PC-9 (cell line): ENCODE data around the gene CALM3. TPM values are rescaled to one million over a fixed set of nuclear protein-coding genes. Genes with fewer than 3 reads are reported as not detected.

Source experiments
- BruUV-seq: library from RNA; stranded (reverse); fragments of 400-500 nt; replicated peaks from 2 replicates; lab custom pipeline; 2021; lab: Mats Ljungman, UMichigan
- CTCF ChIA-PET: fragments of 300-600 bp; sonication (Branson Sonifier 250); formaldehyde crosslinking; loops from one replicate; lab custom pipeline; 2022; ENCODE audit warnings: antibody characterized with exemption; lab: Charles Lee
- POLR2A ChIA-PET: fragments of 300-600 bp; sonication (Branson Sonifier 250); formaldehyde crosslinking; loops from one replicate; lab custom pipeline; 2022; ENCODE audit warnings: antibody characterized with exemption; ENCODE audit not compliant: unreplicated experiment; lab: Charles Lee
- DNase-seq, 2 experiments: peaks; one replicate each; pipeline versions ENCODE4 v3.0.0 to v3.0.0-alpha.2; 2015 to 2022; ENCODE audit warnings: mixed read lengths in 1 of 2
- H2AFZ ChIP-seq: fragments of 200-600 bp; sonication (generic); 2 replicates; pipeline ENCODE4 v1.8.1; 2017; ENCODE audit warnings: antibody characterized with exemption
- H3F3A ChIP-seq: fragments of 200-600 bp; sonication (generic); 2 replicates; pipeline ENCODE4 v1.8.1; 2017; ENCODE audit warnings: antibody characterized with exemption, mild to moderate bottlenecking, low read depth; ENCODE audit not compliant: insufficient read depth
- H3K27ac ChIP-seq: fragments of 200-600 bp; sonication (generic); 2 replicates; pipeline ENCODE4 v1.6.1; 2016; ENCODE audit warnings: mixed run types
- H3K27me3 ChIP-seq: fragments of 200-600 bp; sonication (generic); 2 replicates; pipeline ENCODE4 v1.6.1; 2016; ENCODE audit warnings: low read depth, mixed run types; ENCODE audit not compliant: insufficient read depth
- H3K36me3 ChIP-seq: fragments of 200-600 bp; sonication (generic); 2 replicates; pipeline ENCODE4 v1.6.1; 2016; ENCODE audit warnings: low read depth, mixed run types
- H3K4me1 ChIP-seq: fragments of 200-600 bp; sonication (generic); replicated peaks from 2 replicates; pipeline ENCODE4 v1.6.1; 2016; ENCODE audit warnings: mixed run types; ENCODE audit not compliant: insufficient read depth
- H3K4me2 ChIP-seq: fragments of 200-600 bp; sonication (generic); 2 replicates; pipeline ENCODE4 v1.6.1; 2017; ENCODE audit warnings: mixed run types
- H3K4me3 ChIP-seq: fragments of 200-600 bp; sonication (generic); 2 replicates; pipeline ENCODE4 v1.6.1; 2016; ENCODE audit warnings: mixed run types
- H3K79me2 ChIP-seq: fragments of 200-600 bp; sonication (generic); 2 replicates; pipeline ENCODE4 v1.6.1; 2017; ENCODE audit warnings: low read depth, mixed run types
- H3K9me2 ChIP-seq: fragments of 200-600 bp; sonication (generic); 2 replicates; pipeline ENCODE4 v1.8.1; 2017; ENCODE audit warnings: mild to moderate bottlenecking; ENCODE audit not compliant: insufficient read depth
- H3K9me3 ChIP-seq: fragments of 200-600 bp; sonication (generic); 2 replicates; pipeline ENCODE4 v1.8.1; 2016; ENCODE audit warnings: low read depth; ENCODE audit not compliant: insufficient read depth
- H4K20me1 ChIP-seq: fragments of 200-600 bp; sonication (generic); 2 replicates; pipeline ENCODE4 v1.8.1; 2017; ENCODE audit not compliant: insufficient read depth
- CTCF ChIP-seq: fragments of 200-600 bp; sonication (generic); conservative IDR thresholded peaks from 2 replicates; pipeline ENCODE4 v1.6.1; 2017; ENCODE audit warnings: mixed run types, antibody characterized with exemption, mild to moderate bottlenecking, moderate library complexity
- EZH2 ChIP-seq: fragments of 200-600 bp; sonication (generic); IDR thresholded peaks from 2 replicates; pipeline ENCODE4 v1.8.0; 2017; ENCODE audit warnings: antibody characterized with exemption, low read depth
- intact Hi-C: fragments of 100-400 bp; cut with micrococcal nuclease; formaldehyde crosslinking; loops from one replicate; pipeline ENCODE4 v1.10.0; 2022; ENCODE audit not compliant: unreplicated experiment
- total RNA-seq: library from RNA; stranded (reverse); gene quantifications from 2 replicates; pipeline ENCODE4 v1.2.3, GENCODE V29; 2021

The CALM3 gene
- total RNA-seq, 1 experiment from 2014 or later, result 239 TPM

GRCh38 chr19:46574533-46574932 lies 26.6 kb upstream of the CALM3 start:
- no TSS peak for BruUV-seq
- no peak for DNase-seq
- H3K4me2 ChIP-seq, result no peak overlapping the region
- TF ChIP-seq CTCF, result no peak
- TF ChIP-seq EZH2, result no peak
- no peaks in the 10 kb centered on the region for H3K9me2 ChIP-seq
- no peak overlapping the region for H3K4me3 ChIP-seq
- no peak overlapping the region for H3K27ac ChIP-seq
- no peaks in the 10 kb centered on the region for H3K9me3 ChIP-seq
- no peaks in the 10 kb centered on the region for H3K4me1 ChIP-seq
- ChIA-PET POLR2A (no interaction called here), CTCF (no interaction called here)
- peaks cover 10% of the 10 kb centered on the region; the same call in 1 of the 2 replicates for H3F3A ChIP-seq
- H2AFZ ChIP-seq, result no peak overlapping the region
- intact Hi-C loops, result no loop called here
- H3K79me2 ChIP-seq, result no peaks in the 10 kb centered on the region
- H3K27me3 ChIP-seq, result no peaks in the 10 kb centered on the region
- H3K36me3 ChIP-seq, result no peaks in the 10 kb centered on the region
- H4K20me1 ChIP-seq, result no peaks in the 10 kb centered on the region

- no peak for DNase-seq
- no peak overlapping the region for H3K4me2 ChIP-seq
- no peaks in the 10 kb centered on the region for H4K20me1 ChIP-seq
- no peak overlapping the region for H3K27ac ChIP-seq
- intact Hi-C loops, result no loop called here
- H3K27me3 ChIP-seq, result no peaks in the 10 kb centered on the region
- H3K4me1 ChIP-seq, result no peaks in the 10 kb centered on the region
- no peaks in the 10 kb centered on the region for H3K9me2 ChIP-seq
- ChIA-PET CTCF (no interaction called here), POLR2A (no interaction called here)
- TF ChIP-seq EZH2, result no peak
- no peak for TF ChIP-seq CTCF
- peaks cover 10% of the 10 kb centered on the region; the same call in 1 of the 2 replicates for H3F3A ChIP-seq
- BruUV-seq, result no TSS peak
- H2AFZ ChIP-seq, result no peak overlapping the region
- no peak overlapping the region for H3K4me3 ChIP-seq
- no peaks in the 10 kb centered on the region for H3K9me3 ChIP-seq
- no peaks in the 10 kb centered on the region for H3K36me3 ChIP-seq
- no peaks in the 10 kb centered on the region for H3K79me2 ChIP-seq
These were observed 22.7 kb upstream of the CALM3 start for GRCh38 chr19:46578450-46578849.

GRCh38 chr19:46579361-46579879 lies 21.7 kb upstream of the CALM3 start:
- no TSS peak for BruUV-seq
- H3K4me3 ChIP-seq, result no peak overlapping the region
- no peaks in the 10 kb centered on the region for H3K36me3 ChIP-seq
- no peaks in the 10 kb centered on the region for H3K4me1 ChIP-seq
- H3K27ac ChIP-seq, result no peak overlapping the region
- H2AFZ ChIP-seq, result no peak overlapping the region
- no peak for TF ChIP-seq CTCF
- TF ChIP-seq EZH2, result no peak
- no peaks in the 10 kb centered on the region for H3K9me3 ChIP-seq
- no peak overlapping the region for H3K4me2 ChIP-seq
- peaks cover 8% of the 10 kb centered on the region; the same call in 1 of the 2 replicates for H3F3A ChIP-seq
- ChIA-PET CTCF (no interaction called here), POLR2A (no interaction called here)
- no peaks in the 10 kb centered on the region for H4K20me1 ChIP-seq
- H3K79me2 ChIP-seq, result no peaks in the 10 kb centered on the region
- no peaks in the 10 kb centered on the region for H3K9me2 ChIP-seq
- intact Hi-C loops, result no loop called here
- H3K27me3 ChIP-seq, result no peaks in the 10 kb centered on the region
- no peak for DNase-seq
